Panc1 (cell line): ENCODE measurements around the gene ATRN.

ENCODE experiments used
- POLR2AphosphoS5 ChIP-seq: IDR thresholded peaks from 2 replicates; pipeline ENCODE4 v1.6.1; 2012; ENCODE audit warnings: mild to moderate bottlenecking, low read depth, low read length, moderate library complexity
- SIN3A ChIP-seq: IDR thresholded peaks from 2 replicates; pipeline ENCODE4 v1.6.1; 2012; ENCODE audit warnings: low read depth, mild to moderate bottlenecking, low read length, moderate library complexity, borderline replicate concordance; ENCODE audit not compliant: insufficient read depth
- TCF7L2 ChIP-seq: IDR thresholded peaks from 2 replicates; pipeline ENCODE4 v1.6.1; 2011; ENCODE audit warnings: mild to moderate bottlenecking, low read depth, low read length, inconsistent platforms
- TF ChIP-seq, protein P1 (sequence below): fragments of 450-650 bp; IDR thresholded peaks from 2 replicates; pipeline ENCODE4 v1.5.1; 2017; ENCODE audit warnings: mild to moderate bottlenecking
- TF ChIP-seq, protein P2 (sequence below), 2 experiments: IDR thresholded peaks; 2 replicates each; pipeline ENCODE4 v1.6.1; 2011 to 2012; ENCODE audit warnings: low read depth in 2 of 2, control low read depth in 1 of 2, low read length in 1 of 2, mild to moderate bottlenecking in 1 of 2, moderate library complexity in 1 of 2; ENCODE audit not compliant: insufficient read depth in 1 of 2

DNA sequence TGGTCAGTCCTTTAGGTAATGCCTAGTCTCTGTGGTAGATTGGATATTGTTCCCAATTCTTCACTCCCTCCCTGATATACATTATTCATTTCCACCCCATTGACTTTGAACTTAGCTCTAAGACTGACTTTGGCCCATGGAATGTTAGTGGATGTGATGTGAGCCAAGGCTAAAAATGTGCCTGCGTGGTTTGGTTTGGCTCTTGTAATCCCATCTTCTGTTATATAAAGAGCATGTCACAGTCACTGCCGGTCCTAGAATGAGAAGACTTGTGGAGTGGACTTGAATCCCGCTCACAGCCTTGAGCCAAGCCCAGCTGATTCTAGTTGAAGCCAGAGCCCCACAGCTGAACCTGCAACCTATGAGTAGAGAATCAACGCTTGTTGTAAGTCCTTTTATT, 39.7 kb upstream of the ATRN start:
- TF ChIP-seq, protein P1, sequence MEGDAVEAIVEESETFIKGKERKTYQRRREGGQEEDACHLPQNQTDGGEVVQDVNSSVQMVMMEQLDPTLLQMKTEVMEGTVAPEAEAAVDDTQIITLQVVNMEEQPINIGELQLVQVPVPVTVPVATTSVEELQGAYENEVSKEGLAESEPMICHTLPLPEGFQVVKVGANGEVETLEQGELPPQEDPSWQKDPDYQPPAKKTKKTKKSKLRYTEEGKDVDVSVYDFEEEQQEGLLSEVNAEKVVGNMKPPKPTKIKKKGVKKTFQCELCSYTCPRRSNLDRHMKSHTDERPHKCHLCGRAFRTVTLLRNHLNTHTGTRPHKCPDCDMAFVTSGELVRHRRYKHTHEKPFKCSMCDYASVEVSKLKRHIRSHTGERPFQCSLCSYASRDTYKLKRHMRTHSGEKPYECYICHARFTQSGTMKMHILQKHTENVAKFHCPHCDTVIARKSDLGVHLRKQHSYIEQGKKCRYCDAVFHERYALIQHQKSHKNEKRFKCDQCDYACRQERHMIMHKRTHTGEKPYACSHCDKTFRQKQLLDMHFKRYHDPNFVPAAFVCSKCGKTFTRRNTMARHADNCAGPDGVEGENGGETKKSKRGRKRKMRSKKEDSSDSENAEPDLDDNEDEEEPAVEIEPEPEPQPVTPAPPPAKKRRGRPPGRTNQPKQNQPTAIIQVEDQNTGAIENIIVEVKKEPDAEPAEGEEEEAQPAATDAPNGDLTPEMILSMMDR, result no peak
- TF ChIP-seq, protein P2, sequence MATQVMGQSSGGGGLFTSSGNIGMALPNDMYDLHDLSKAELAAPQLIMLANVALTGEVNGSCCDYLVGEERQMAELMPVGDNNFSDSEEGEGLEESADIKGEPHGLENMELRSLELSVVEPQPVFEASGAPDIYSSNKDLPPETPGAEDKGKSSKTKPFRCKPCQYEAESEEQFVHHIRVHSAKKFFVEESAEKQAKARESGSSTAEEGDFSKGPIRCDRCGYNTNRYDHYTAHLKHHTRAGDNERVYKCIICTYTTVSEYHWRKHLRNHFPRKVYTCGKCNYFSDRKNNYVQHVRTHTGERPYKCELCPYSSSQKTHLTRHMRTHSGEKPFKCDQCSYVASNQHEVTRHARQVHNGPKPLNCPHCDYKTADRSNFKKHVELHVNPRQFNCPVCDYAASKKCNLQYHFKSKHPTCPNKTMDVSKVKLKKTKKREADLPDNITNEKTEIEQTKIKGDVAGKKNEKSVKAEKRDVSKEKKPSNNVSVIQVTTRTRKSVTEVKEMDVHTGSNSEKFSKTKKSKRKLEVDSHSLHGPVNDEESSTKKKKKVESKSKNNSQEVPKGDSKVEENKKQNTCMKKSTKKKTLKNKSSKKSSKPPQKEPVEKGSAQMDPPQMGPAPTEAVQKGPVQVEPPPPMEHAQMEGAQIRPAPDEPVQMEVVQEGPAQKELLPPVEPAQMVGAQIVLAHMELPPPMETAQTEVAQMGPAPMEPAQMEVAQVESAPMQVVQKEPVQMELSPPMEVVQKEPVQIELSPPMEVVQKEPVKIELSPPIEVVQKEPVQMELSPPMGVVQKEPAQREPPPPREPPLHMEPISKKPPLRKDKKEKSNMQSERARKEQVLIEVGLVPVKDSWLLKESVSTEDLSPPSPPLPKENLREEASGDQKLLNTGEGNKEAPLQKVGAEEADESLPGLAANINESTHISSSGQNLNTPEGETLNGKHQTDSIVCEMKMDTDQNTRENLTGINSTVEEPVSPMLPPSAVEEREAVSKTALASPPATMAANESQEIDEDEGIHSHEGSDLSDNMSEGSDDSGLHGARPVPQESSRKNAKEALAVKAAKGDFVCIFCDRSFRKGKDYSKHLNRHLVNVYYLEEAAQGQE (IDR thresholded peaks at IDR 0.05; ENCODE audit: insufficient read depth in 1 of 2, low read depth in 2 of 2, low read length in 1 of 2), result no peak
- TF ChIP-seq TCF7L2, result no peak
- TF ChIP-seq SIN3A, result no peak
- no peak for TF ChIP-seq POLR2AphosphoS5
